MM.1S (cell line): ENCODE measurements around the gene CLN6.

ENCODE experiments used
- DNase-seq: peaks from one replicate; pipeline ENCODE4 v3.0.0-alpha.2; 2015
- H2AFZ ChIP-seq: fragments of 300-600 bp; sonication (generic); 2 replicates; pipeline ENCODE4 v1.6.0; 2016; ENCODE audit warnings: antibody characterized with exemption, low read length
- H3F3A ChIP-seq: fragments of 300-600 bp; sonication (generic); 2 replicates; pipeline ENCODE4 v1.6.1; 2016; ENCODE audit warnings: mild to moderate bottlenecking, antibody characterized with exemption, low read length, moderate library complexity, mixed read lengths; ENCODE audit not compliant: insufficient read depth
- H3K27ac ChIP-seq: fragments of 300-600 bp; sonication (generic); 2 replicates; pipeline ENCODE4 v1.5.1; 2016; ENCODE audit warnings: mild to moderate bottlenecking, low read length
- H3K27me3 ChIP-seq: fragments of 300-600 bp; sonication (generic); replicated peaks from 2 replicates; pipeline ENCODE4 v1.6.0; 2016; ENCODE audit warnings: low read length; ENCODE audit not compliant: insufficient read depth
- H3K36me3 ChIP-seq: fragments of 300-600 bp; sonication (generic); replicated peaks from 2 replicates; pipeline ENCODE4 v1.6.1; 2016; ENCODE audit warnings: mild to moderate bottlenecking, low read length, mixed read lengths; ENCODE audit not compliant: insufficient read depth
- H3K4me1 ChIP-seq: fragments of 300-600 bp; sonication (generic); 2 replicates; pipeline ENCODE4 v1.6.1; 2016; ENCODE audit warnings: low read length, mixed read lengths
- H3K4me2 ChIP-seq: fragments of 300-600 bp; sonication (generic); 2 replicates; pipeline ENCODE4 v1.6.0; 2016; ENCODE audit warnings: low read depth, low read length
- H3K4me3 ChIP-seq: fragments of 300-600 bp; sonication (generic); 2 replicates; pipeline ENCODE4 v1.5.1; 2016; ENCODE audit warnings: low read length, mixed read lengths
- H3K79me2 ChIP-seq: fragments of 300-600 bp; sonication (generic); 2 replicates; pipeline ENCODE4 v1.6.1; 2016; ENCODE audit warnings: mixed run types, low read length, mixed read lengths
- H3K9ac ChIP-seq: fragments of 300-600 bp; sonication (generic); 2 replicates; pipeline ENCODE4 v1.6.1; 2016; ENCODE audit warnings: low read length, mixed read lengths
- H3K9me2 ChIP-seq: fragments of 300-600 bp; sonication (generic); replicated peaks from 2 replicates; pipeline ENCODE4 v1.6.1; 2016; ENCODE audit warnings: mild to moderate bottlenecking, low read length, mixed read lengths; ENCODE audit not compliant: insufficient read depth
- H3K9me3 ChIP-seq: fragments of 300-600 bp; sonication (generic); replicated peaks from 2 replicates; pipeline ENCODE4 v1.6.1; 2016; ENCODE audit warnings: mild to moderate bottlenecking, low read length, mixed read lengths; ENCODE audit not compliant: insufficient read depth
- H4K20me1 ChIP-seq: fragments of 300-600 bp; sonication (generic); 2 replicates; pipeline ENCODE4 v1.6.1; 2016; ENCODE audit warnings: mild to moderate bottlenecking, low read length, moderate library complexity, mixed read lengths; ENCODE audit not compliant: insufficient read depth
- EZH2 ChIP-seq: fragments of 300-600 bp; sonication (generic); optimal IDR thresholded peaks from 2 replicates; pipeline ENCODE3; 2017; ENCODE audit warnings: low read depth, mild to moderate bottlenecking, antibody characterized with exemption, low read length, mixed read lengths
- EZH2phosphoT487 ChIP-seq: fragments of 300-600 bp; sonication (generic); IDR thresholded peaks from 2 replicates; pipeline ENCODE4 v1.6.1; 2018; ENCODE audit warnings: antibody characterized with exemption, low read length
- TF ChIP-seq, protein P1 (sequence below): fragments of 300-600 bp; sonication (generic); IDR thresholded peaks from 2 replicates; pipeline ENCODE4 v1.5.1; 2016; ENCODE audit warnings: antibody characterized with exemption, low read length, mixed read lengths

CLN6 gene

GRCh38 chr15:68229386-68230156 is at the start of gene CLN6:
Gene CLN6 (minus strand): TSS chr15:68229728. CDS start chr15:68229584, 144 bp downstream.
- Histone ChIP-seq H3K9me2 (no peaks in the 10 kb centered on the region), H3K79me2 (peaks cover 60% of the 10 kb centered on the region), H3K9me3 (no peaks in the 10 kb centered on the region), H2AFZ (peak within 1 kb of the TSS; percentile 67), H3F3A (peaks cover 38% of the 10 kb centered on the region), H3K4me2 (peak within 1 kb of the TSS; percentile 97), H3K4me1 (peaks cover 30% of the 10 kb centered on the region), H3K27me3 (no peaks in the 10 kb centered on the region), H3K9ac (peak within 1 kb of the TSS; percentile 100), H4K20me1 (no peaks in the 10 kb centered on the region), H3K27ac (peak within 1 kb of the TSS; percentile 87), H3K4me3 (peak within 1 kb of the TSS; percentile 98), H3K36me3 (no peaks in the 10 kb centered on the region; the same call in 1 of the 2 replicates)
- TF ChIP-seq, protein P1, sequence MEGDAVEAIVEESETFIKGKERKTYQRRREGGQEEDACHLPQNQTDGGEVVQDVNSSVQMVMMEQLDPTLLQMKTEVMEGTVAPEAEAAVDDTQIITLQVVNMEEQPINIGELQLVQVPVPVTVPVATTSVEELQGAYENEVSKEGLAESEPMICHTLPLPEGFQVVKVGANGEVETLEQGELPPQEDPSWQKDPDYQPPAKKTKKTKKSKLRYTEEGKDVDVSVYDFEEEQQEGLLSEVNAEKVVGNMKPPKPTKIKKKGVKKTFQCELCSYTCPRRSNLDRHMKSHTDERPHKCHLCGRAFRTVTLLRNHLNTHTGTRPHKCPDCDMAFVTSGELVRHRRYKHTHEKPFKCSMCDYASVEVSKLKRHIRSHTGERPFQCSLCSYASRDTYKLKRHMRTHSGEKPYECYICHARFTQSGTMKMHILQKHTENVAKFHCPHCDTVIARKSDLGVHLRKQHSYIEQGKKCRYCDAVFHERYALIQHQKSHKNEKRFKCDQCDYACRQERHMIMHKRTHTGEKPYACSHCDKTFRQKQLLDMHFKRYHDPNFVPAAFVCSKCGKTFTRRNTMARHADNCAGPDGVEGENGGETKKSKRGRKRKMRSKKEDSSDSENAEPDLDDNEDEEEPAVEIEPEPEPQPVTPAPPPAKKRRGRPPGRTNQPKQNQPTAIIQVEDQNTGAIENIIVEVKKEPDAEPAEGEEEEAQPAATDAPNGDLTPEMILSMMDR = no peak
- DNase-seq = peak; percentile 86

DNA sequence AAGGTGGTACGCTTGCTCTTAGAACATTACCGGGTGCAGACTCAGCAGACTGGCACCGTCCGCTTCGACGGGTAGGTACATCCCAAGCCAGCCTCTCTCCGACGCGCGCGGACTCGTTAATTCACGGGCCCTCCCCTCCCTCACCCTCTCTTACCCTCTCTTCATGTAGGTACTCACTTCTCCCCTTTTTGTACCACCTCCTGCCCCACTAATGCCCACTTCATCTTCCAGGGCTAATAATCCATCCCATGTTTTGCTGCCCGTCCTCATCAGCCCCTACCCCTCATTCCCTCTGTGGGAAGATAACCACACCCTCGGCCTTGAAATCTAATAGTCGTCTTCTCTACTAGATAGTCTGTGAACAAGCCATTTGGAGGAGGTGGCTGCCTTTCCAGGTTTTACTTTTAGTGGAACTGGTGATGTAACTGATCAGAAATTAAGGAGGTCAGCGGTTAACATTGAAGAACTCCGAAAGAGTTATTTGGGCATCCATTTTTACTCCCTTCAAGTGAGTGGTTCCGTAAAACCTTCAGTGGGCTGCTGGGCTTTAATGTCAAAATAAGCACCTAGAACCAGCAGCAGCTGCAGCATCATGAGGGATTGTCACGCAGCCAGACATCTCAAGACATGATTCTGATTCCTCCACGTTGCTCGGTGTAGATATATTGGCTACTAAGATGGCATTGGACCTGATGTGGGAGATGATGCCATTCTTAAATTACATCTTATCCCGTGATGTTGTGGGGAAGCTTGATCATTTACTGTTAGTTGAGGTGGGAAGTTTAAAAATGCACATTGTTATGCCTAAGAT is 49.3 kb upstream of the CLN6 start:
- peak overlapping the region; percentile 32; the same call in 1 of the 2 replicates for H2AFZ ChIP-seq
- no peaks in the 10 kb centered on the region for H3K27me3 ChIP-seq
- H3K79me2 ChIP-seq = peaks cover 87% of the 10 kb centered on the region
- H3K4me1 ChIP-seq = 0 out of 2 replicates have a peak, but pooled peaks cover 9% of the 10 kb centered on the region
- H3K4me2 ChIP-seq = peak overlapping the region; percentile 98
- no peaks in the 10 kb centered on the region for H4K20me1 ChIP-seq
- DNase-seq = peak; percentile 47
- peak overlapping the region; percentile 93 for H3K9ac ChIP-seq
- H3K9me2 ChIP-seq = no peaks in the 10 kb centered on the region
- H3K27ac ChIP-seq = peak overlapping the region; percentile 93
- H3K4me3 ChIP-seq = peak overlapping the region; percentile 84
- no peaks in the 10 kb centered on the region for H3K9me3 ChIP-seq
- no peaks in the 10 kb centered on the region; the same call in 1 of the 2 replicates for H3K36me3 ChIP-seq
- TF ChIP-seq, protein P1 = no peak
- peaks cover 52% of the 10 kb centered on the region for H3F3A ChIP-seq

DNA sequence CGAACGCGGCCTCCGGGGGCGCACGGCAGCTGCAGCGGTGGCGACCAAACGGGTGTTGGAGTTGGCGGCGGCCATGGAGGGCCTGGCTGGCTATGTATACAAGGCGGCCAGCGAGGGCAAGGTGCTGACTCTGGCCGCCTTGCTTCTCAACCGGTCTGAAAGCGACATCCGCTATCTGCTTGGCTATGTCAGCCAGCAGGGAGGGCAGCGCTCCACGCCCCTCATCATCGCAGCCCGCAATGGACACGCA is 48.7 kb upstream of the CLN6 start:
- H3F3A ChIP-seq = peaks cover 52% of the 10 kb centered on the region
- H3K27me3 ChIP-seq = no peaks in the 10 kb centered on the region
- DNase-seq = peak; percentile 56
- H3K4me2 ChIP-seq = peak overlapping the region; percentile 98; the same call in 1 of the 2 replicates
- no peaks in the 10 kb centered on the region for H4K20me1 ChIP-seq
- H2AFZ ChIP-seq = peak overlapping the region; percentile 32; the same call in 1 of the 2 replicates
- peak overlapping the region; percentile 93 for H3K27ac ChIP-seq
- H3K9me2 ChIP-seq = no peaks in the 10 kb centered on the region
- H3K9ac ChIP-seq = peak overlapping the region; percentile 93
- no peaks in the 10 kb centered on the region for H3K9me3 ChIP-seq
- no peak for TF ChIP-seq EZH2
- no peak for TF ChIP-seq EZH2phosphoT487
- TF ChIP-seq, protein P1 = peak; percentile 46; the same call in 1 of the 2 replicates
- 0 out of 2 replicates have a peak, but pooled peaks cover 9% of the 10 kb centered on the region for H3K4me1 ChIP-seq
- no peaks in the 10 kb centered on the region; the same call in 1 of the 2 replicates for H3K36me3 ChIP-seq
- H3K4me3 ChIP-seq = peak overlapping the region; percentile 84
- H3K79me2 ChIP-seq = peaks cover 82% of the 10 kb centered on the region
